Neural crest cell (in vitro differentiated cells): ENCODE data around the gene MRPS23. TPM values are rescaled to one million over a fixed set of nuclear protein-coding genes. Genes with fewer than 3 reads are reported as not detected.

ENCODE experiments used
- DNase-seq: peaks from one replicate; pipeline ENCODE4 v3.0.0; 2021; ENCODE audit warnings: low read depth, mixed read lengths, low spot score
- H3K27ac Mint-ChIP-seq: one replicate; pipeline ENCODE4 v1.8.0; 2021; ENCODE audit warnings: mild to moderate bottlenecking, mixed read lengths; ENCODE audit not compliant: unreplicated experiment
- H3K27me3 Mint-ChIP-seq: 2 replicates; pipeline ENCODE4 v1.8.0; 2021; ENCODE audit warnings: low read depth, mild to moderate bottlenecking, mixed read lengths
- H3K36me3 Mint-ChIP-seq: 2 replicates; pipeline ENCODE4 v1.8.0; 2021; ENCODE audit warnings: low read depth, mild to moderate bottlenecking, mixed read lengths
- H3K4me1 Mint-ChIP-seq: 2 replicates; pipeline ENCODE4 v1.8.0; 2021; ENCODE audit warnings: mixed read lengths
- H3K4me3 Mint-ChIP-seq: one replicate; pipeline ENCODE4 v1.8.0; 2021; ENCODE audit warnings: mild to moderate bottlenecking, mixed read lengths
- H3K9me3 Mint-ChIP-seq: 2 replicates; pipeline ENCODE4 v1.8.0; 2021; ENCODE audit warnings: mixed read lengths
- total RNA-seq: library from RNA; stranded (reverse); gene quantifications from 2 replicates; pipeline ENCODE4 v1.2.1, GENCODE V29; 2021
- TF ChIP-seq, protein P1 (sequence below): fragments of 200-600 bp; sonication (generic); conservative IDR thresholded peaks from 2 replicates; pipeline ENCODE4 v1.5.0; 2021; ENCODE audit warnings: antibody characterized with exemption, mild to moderate bottlenecking

The MRPS23 gene
- total RNA-seq, 1 donor from 2014 or later: 63.0 TPM

DNA sequence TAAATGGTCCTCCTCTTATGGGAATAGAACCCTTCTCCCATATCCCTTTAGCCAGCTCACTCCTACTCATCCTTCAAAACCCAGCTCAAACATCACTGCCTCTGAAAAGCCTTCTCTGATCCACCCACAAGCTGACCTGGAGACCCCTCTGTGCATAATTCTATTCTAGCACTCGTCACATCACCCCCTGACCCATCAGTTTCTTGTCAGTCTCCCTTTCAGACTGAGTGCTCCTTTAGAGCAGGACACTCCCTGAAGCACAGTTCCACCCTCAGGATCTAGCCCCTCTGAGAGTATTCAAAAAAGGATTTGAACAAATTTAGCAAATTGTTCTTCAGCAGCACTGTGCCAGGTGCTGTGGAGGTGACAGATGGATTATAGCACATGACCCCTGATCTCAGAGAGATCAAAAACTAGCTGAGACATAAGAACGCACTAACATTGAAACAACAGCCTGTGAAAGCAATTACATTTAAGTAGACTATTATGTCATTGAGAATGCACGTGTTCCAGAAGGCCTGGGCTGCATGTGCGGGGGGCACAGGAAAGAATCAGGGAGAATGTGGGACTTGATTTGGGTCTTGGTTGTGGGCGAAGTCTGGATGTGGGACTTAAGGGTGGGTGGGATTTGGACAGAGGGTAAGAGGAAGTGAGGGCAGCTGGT, 43.5 kb downstream of the MRPS23 start:
- DNase-seq: no peak
- Mint-ChIP-seq H3K27ac (peak overlapping the region; percentile 63), H3K27me3 (no peaks in the 10 kb centered on the region), H3K9me3 (peaks cover 3% of the 10 kb centered on the region), H3K4me1 (peaks cover 61% of the 10 kb centered on the region), H3K36me3 (no peaks in the 10 kb centered on the region), H3K4me3 (peak overlapping the region; percentile 9)
- TF ChIP-seq, protein P1, sequence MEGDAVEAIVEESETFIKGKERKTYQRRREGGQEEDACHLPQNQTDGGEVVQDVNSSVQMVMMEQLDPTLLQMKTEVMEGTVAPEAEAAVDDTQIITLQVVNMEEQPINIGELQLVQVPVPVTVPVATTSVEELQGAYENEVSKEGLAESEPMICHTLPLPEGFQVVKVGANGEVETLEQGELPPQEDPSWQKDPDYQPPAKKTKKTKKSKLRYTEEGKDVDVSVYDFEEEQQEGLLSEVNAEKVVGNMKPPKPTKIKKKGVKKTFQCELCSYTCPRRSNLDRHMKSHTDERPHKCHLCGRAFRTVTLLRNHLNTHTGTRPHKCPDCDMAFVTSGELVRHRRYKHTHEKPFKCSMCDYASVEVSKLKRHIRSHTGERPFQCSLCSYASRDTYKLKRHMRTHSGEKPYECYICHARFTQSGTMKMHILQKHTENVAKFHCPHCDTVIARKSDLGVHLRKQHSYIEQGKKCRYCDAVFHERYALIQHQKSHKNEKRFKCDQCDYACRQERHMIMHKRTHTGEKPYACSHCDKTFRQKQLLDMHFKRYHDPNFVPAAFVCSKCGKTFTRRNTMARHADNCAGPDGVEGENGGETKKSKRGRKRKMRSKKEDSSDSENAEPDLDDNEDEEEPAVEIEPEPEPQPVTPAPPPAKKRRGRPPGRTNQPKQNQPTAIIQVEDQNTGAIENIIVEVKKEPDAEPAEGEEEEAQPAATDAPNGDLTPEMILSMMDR: no peak

DNA sequence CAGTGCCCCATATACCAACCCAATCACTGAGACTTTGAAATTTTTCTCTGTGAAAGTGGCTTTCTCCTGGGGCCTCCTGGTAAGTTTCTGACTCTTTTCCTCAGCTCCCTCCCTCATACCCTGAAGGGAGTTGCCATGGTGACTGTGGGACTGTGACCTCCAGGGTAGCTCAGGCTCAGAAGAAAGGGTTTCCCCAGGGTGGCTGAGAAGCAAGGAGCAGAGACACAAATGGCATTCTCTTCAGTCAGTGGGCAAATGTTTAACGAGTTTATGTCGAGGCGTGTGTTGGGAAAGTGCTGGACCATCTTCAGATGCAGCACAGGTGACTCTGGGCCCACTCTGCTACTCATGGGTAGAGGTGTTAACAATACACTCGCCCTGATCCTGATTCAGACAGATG, 46.8 kb downstream of the MRPS23 start:
- H3K9me3 Mint-ChIP-seq: peaks cover 3% of the 10 kb centered on the region
- H3K4me1 Mint-ChIP-seq: peaks cover 45% of the 10 kb centered on the region
- TF ChIP-seq, protein P1: no peak
- H3K27me3 Mint-ChIP-seq: no peaks in the 10 kb centered on the region
- peak overlapping the region; percentile 18 for H3K4me3 Mint-ChIP-seq
- DNase-seq: peak; percentile 35
- H3K36me3 Mint-ChIP-seq: no peaks in the 10 kb centered on the region
- H3K27ac Mint-ChIP-seq: peak overlapping the region; percentile 85

DNA sequence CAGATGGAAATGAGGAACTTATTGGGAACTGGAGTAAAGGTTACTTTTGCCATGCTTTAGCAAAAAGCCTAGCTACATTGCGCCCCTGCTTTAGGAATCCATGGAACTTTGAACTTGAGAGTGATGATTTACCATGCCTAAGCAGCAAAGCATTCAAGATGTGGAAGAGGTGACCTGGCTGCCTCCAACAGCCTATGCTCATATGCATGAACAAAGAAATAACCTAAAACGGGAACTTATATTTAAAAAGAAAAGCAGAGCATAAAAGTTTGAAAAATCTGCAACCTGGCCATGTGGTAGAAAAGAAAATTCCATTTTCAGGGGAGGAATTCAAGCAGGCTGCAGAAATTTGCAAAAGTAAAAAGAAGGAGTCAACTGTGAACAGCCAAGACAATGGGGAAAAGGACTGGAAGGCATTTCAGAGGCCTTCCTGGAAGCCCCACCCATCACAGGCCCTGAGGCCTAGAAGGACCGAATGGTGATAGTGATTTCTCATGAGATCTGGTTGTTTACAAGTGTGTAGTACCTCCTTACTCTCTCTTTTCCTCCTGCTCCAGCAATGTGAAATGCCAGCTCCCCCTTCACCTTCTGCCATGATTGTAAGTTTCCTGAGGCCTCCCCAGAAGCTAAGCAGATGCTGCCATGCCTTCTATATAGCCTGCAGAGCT, 48.7 kb downstream of the MRPS23 start:
- DNase-seq: no peak
- no peak overlapping the region for H3K27ac Mint-ChIP-seq
- H3K36me3 Mint-ChIP-seq: no peaks in the 10 kb centered on the region
- no peaks in the 10 kb centered on the region for H3K27me3 Mint-ChIP-seq
- TF ChIP-seq, protein P1: no peak
- peaks cover 5% of the 10 kb centered on the region for H3K9me3 Mint-ChIP-seq
- no peak overlapping the region for H3K4me3 Mint-ChIP-seq
- peaks cover 34% of the 10 kb centered on the region for H3K4me1 Mint-ChIP-seq

DNA sequence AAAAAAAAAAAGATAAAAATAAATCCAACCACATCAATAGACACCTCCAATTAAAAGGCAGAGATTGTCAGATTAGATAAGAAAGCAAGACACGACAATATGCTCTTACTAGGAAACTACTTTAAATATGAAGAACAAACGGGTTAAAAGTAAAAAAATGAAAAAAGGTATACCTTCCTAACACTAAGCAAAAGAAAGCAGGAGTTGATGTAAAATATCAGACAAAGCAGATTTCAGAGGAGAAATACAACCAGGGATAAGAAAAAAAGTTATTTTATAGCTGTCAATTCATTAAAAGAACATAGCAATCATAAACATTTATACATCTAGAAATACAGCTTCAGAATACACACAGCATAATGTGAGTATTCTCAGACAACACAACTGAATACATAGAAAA, 55.0 kb downstream of the MRPS23 start:
- Mint-ChIP-seq H3K27me3 (no peaks in the 10 kb centered on the region), H3K36me3 (no peaks in the 10 kb centered on the region), H3K27ac (no peak overlapping the region), H3K4me3 (no peak overlapping the region), H3K9me3 (peaks cover 9% of the 10 kb centered on the region), H3K4me1 (no peaks in the 10 kb centered on the region)
- TF ChIP-seq, protein P1: no peak
- no peak for DNase-seq

DNA sequence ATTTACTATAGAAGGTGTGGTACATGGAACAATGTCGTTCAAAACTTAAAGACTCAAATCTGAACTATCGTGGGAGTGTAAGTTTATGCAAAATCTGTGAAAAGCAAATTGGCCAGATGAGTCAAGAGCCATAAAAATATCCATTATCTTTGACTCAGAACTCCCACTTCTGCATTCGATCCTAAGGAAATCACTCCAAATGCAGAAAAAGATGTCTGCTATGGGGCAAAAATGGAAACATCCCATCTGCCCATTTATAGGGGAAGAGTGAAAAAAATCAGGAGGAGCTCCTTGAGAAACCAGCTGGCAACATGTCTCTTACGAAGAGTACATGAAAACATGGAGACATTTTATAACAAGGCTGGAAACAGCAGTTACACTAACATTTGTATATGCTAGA, 61.1 kb downstream of the MRPS23 start:
- TF ChIP-seq, protein P1: no peak
- Mint-ChIP-seq H3K36me3 (no peaks in the 10 kb centered on the region), H3K4me1 (no peaks in the 10 kb centered on the region), H3K4me3 (no peak overlapping the region), H3K9me3 (peaks cover 7% of the 10 kb centered on the region), H3K27me3 (peaks cover 6% of the 10 kb centered on the region), H3K27ac (no peak overlapping the region)
- DNase-seq: no peak
